ENCODE data around the gene WDR89.

WDR89 gene

DNA sequence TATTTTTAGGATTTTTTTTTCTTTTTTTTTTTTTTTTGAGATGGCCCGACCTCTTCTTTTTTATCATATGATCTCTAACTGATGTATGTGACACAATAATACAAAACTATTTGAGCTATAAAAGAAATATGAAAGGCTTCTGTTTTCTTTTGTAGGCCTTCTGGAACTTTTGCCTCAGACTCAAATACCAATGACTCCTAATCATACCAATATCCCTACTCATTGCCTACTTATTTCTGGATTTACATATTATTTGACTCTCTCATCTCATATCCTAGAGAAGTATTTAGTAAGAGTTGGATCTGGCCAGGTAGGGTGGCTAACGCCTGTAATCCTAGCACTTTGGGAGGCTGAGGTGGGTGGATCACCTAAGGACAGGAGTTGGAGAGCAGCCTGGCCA is 12.7 kb upstream of the WDR89 start:
- no peak for DNase-seq (ENCODE audit: low spot score)

DNA sequence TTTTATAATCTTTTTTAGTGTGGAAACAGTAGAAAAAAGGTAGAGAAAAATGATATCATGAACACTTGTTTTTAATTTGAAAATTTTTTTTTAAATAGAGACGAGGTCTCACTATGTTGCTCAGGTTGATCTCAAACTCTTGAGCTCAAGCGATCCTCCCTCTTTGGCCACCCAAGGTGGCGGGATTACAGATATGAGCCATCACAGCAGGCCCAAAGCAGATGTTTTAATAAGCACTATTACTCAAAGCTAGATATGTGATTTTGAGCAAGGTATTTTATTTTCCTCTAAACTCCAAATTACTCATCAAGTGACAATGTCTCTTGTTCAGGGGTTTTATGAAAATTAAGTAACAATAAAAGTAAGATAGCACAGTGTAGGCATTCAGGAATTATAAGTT is 10.7 kb upstream of the WDR89 start:
- no peak overlapping the region for H3K27ac ChIP-seq
- no peak overlapping the region for H3K4me3 ChIP-seq
- DNase-seq (ENCODE audit: low spot score) = no peak
- TF ChIP-seq, protein P1, sequence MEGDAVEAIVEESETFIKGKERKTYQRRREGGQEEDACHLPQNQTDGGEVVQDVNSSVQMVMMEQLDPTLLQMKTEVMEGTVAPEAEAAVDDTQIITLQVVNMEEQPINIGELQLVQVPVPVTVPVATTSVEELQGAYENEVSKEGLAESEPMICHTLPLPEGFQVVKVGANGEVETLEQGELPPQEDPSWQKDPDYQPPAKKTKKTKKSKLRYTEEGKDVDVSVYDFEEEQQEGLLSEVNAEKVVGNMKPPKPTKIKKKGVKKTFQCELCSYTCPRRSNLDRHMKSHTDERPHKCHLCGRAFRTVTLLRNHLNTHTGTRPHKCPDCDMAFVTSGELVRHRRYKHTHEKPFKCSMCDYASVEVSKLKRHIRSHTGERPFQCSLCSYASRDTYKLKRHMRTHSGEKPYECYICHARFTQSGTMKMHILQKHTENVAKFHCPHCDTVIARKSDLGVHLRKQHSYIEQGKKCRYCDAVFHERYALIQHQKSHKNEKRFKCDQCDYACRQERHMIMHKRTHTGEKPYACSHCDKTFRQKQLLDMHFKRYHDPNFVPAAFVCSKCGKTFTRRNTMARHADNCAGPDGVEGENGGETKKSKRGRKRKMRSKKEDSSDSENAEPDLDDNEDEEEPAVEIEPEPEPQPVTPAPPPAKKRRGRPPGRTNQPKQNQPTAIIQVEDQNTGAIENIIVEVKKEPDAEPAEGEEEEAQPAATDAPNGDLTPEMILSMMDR (IDR thresholded peaks at IDR 0.05) = no peak

More for the DNA sequence above, 12.7 kb upstream of the WDR89 start:
- TF ChIP-seq, protein P1 (IDR thresholded peaks at IDR 0.05) = no peak
- Histone ChIP-seq H3K27ac (no peak overlapping the region), H3K4me3 (no peak overlapping the region)

- TF ChIP-seq, protein P1 (IDR thresholded peaks at IDR 0.05) = no peak
- DNase-seq (ENCODE audit: low spot score) = no peak
- Histone ChIP-seq H3K4me3 (no peak overlapping the region), H3K27ac (no peak overlapping the region)
Observed at GRCh38 chr14:63650256-63650952, 8.7 kb upstream of the WDR89 start.

- Histone ChIP-seq H3K4me3 (no peak overlapping the region), H3K27ac (no peak overlapping the region)
- TF ChIP-seq, protein P1 (IDR thresholded peaks at IDR 0.05) = no peak
- no peak for DNase-seq (ENCODE audit: low spot score)
Observed at GRCh38 chr14:63647696-63648410, 6.2 kb upstream of the WDR89 start.

DNA sequence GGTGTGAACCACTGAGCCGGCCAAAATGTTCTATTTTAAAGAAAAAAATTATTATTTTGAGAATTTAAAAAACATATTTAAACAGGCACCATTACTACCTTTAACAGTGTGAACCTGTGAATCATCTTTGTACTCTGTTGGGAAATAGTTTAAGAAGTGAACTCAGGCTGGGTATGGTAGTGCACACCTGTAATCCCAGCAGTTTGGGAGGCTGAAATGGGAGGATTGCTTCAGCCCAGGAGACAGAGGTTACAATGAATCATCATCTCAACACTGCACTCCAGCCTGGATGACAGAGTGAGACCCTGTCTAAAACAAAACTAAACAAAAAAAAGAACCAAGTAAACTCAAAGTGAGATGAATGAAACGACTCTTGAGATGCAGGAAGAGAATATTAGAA is 3.1 kb upstream of the WDR89 start:
- DNase-seq (ENCODE audit: low spot score) = no peak
- no peak overlapping the region for H3K4me3 ChIP-seq
- H3K27ac ChIP-seq = no peak overlapping the region
- TF ChIP-seq, protein P1 (IDR thresholded peaks at IDR 0.05) = no peak

DNA sequence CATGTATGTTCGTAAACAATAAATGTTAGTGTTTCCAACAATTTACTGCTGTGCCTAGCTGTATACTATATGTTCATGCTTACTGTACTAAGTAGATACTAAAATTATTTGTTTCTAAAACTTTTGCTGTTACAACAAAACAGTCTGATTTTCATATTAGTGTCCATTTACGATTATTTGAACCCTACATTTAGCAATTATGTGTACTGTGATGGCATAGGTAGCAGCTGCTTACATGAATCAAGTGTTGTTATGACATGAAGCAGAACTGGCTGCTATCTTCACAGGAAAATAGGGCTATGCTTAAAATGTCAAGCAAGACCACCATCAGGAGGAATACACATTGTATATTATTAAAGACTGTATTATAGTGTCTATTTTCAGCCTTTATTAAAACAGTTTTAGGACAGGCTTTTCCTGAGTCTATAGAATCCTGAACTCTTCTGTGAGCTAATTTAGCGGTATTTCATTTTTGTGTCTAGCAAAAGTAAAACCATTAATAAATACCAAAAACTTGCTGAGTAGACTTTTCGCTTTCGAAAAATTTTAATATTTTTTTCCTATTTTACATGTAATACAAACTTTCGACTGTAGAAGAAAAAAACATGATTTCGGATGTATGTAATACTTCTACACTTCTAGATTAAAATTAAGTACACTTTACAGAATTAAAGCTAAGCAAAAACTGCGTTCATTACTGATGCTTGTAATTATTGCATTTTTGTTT is 1.1 kb upstream of the WDR89 start:
- DNase-seq (ENCODE audit: low spot score) = no peak
- Histone ChIP-seq H3K4me3 (peak overlapping the region; percentile 82), H3K27ac (peak overlapping the region; percentile 95 to 96)
- TF ChIP-seq, protein P1 (IDR thresholded peaks at IDR 0.05) = no peak

Measured in coronary artery (tissue), 2 donors.